Hypothalamus (tissue), 51 donors: ENCODE measurements around the gene SLC6A3.
A peak's percentile ranks its signal among the peaks of the same experiment; 100 is the strongest.

Experiments
- DNase-seq, 51 donors: peaks; one replicate each; lab custom pipeline; 2025; lab: John Stamatoyannopoulos, UW

SLC6A3 gene

GRCh38 chr5:1410156-1411014 is 34.9 kb downstream of the SLC6A3 start:
- DNase-seq = no peak

GRCh38 chr5:1409381-1410110 is 35.7 kb downstream of the SLC6A3 start:
- DNase-seq = no peak

- DNase-seq = no peak
These were observed 38.3 kb downstream of the SLC6A3 start for GRCh38 chr5:1406681-1407640.

- no peak for DNase-seq
These were observed 39.4 kb downstream of the SLC6A3 start for GRCh38 chr5:1405539-1406530.

- no peak for DNase-seq
These were observed 40.1 kb downstream of the SLC6A3 start for GRCh38 chr5:1405121-1405520.

- DNase-seq = no peak
These were observed 41.2 kb downstream of the SLC6A3 start for GRCh38 chr5:1404062-1404461.

- DNase-seq = no peak
These were observed 42.5 kb downstream of the SLC6A3 start for GRCh38 chr5:1402611-1403255.

- DNase-seq = no peak
These were observed 43.6 kb downstream of the SLC6A3 start for GRCh38 chr5:1401536-1402138.

- no peak for DNase-seq
These were observed 44.3 kb downstream of the SLC6A3 start for GRCh38 chr5:1400936-1401335.

GRCh38 chr5:1400211-1400855 is 44.9 kb downstream of the SLC6A3 start:
- DNase-seq = no peak

- no peak for DNase-seq
These were observed 45.5 kb downstream of the SLC6A3 start for GRCh38 chr5:1399737-1400136.

GRCh38 chr5:1396293-1396816 is 48.9 kb downstream of the SLC6A3 start:
- no peak for DNase-seq

GRCh38 chr5:1394881-1395860 is 50.1 kb downstream of the SLC6A3 start:
- DNase-seq = no peak

GRCh38 chr5:1393571-1394501 is 51.4 kb downstream of the SLC6A3 start:
- DNase-seq = no peak

GRCh38 chr5:1392801-1393565 is 52.3 kb downstream of the SLC6A3 start:
- DNase-seq = peak in 2 of 51 donors; percentile 11 to 14
